Hematopoietic multipotent progenitor cell treated with erythropoietin and hydrocortisone succinate and interleukin-3 and kit ligand, for 15 days (in vitro differentiated cells): ENCODE data around the gene B3GALNT2.

Source experiments
- DNase-seq: peaks from one replicate; pipeline ENCODE4 v3.0.0-alpha.2; 2015; ENCODE audit warnings: low spot score

The B3GALNT2 gene

DNA sequence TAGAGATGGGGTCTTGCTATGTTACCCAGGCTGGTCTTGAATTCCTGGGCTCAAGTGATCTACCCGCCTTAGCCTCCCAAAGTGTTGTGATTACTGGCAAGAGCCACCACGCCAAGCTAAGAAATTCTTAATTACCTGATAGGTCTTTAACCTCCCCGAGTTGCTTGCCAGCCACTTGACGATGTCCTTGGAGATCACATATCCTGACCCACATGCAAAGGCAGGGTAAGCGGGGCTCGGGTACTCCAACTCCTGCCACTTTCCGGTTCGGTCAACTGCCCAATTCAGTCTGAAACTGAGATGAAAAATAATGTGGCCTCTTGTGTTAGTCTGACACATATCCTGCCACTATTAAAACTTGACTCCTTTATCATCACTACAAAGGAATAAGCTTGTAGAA, 50.2 kb downstream of the B3GALNT2 start:
- DNase-seq: no peak

DNA sequence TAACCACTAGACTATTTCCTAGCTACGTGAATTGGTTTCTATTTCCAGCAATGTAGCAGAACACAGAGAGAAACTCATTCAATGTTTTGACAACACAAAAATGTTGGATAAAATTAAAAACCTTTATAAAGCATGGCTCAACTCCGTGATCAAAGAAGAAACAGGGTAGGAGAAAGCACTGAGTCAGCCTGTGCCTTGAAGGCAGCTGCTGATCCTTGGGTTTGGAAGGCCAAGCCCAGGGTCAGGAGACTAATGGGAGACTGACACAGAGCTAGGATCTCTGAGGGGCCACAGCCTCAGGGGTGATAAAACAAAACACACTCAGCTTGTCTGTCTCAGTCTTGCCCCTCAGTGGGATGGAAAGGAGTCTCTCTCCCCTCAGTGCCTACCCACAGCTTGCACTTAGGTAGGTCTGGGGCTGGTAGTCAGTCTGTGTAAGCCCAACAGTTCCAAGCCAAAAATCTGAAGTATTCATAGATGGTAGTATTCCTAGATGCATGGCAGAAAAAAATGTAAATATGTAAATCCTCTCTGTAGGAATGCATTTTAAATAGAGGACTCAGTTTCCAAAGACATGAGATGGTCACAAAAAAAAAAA, 53.3 kb downstream of the B3GALNT2 start:
- DNase-seq: no peak

DNA sequence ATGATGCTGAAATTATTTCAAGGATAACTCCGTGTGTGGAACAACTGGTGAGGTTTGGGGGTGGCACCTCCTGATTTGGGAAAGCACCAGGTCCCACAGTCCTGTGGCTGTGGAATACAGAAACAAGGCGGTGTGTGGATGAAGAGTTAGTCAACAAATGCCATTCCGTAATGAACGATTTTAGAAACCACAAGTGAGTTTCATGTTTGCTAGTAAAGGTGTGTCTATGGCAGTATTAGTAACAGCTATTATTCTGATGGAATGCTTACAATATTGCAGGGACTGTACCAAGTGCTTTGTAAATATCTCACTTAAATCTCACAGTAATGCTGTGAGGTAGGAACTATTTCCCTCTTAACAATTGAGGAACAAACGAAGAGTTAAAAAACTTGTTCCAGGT, 53.8 kb downstream of the B3GALNT2 start:
- no peak for DNase-seq

DNA sequence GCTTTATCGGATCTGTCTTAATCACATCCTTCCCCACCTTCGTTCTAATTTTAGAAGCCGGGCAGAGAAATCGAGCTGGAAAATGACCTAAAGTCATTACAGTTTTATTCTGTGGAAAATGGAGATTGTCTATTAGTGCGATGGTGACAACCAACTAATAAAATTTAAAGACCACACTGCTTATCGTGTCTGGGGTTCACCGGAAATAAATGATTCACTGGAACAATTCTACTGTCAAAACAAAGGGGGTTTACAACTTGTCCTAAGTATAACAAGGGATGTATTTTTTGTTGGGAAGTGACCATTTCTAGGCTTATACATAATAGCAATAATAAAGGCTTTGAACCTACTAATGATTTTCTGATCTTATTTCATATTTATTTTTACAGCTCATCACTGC, 55.6 kb downstream of the B3GALNT2 start:
- no peak for DNase-seq

DNA sequence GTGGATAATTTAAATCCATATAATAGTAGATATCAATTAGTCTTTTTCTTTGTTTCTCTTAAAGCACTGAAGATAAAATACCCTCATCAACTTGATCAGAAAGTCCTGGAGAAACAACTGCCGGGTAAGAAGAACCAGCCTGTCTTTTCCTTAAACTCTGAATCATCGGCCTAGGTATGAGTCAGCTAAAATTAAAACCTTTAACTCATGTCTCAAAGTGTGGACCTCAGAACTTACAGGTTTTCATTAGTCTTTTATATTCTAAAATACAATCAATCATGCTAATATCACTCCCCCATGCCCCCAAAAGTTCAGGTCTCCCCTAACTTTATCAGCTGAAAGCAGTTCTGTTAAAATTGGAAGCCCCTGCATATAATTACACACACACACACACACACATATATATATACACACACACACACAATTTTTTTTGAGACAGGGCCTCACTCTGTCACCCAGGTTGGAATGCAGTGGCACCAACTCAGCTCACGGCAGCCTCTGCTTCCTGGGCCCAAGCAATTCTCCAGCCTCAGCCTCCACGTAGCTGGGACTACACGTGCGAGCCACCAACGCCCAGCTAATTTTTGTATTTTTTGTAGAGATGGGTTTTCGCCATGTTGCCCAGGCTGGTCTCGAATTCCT, 61.3 kb downstream of the B3GALNT2 start:
- DNase-seq: peak; percentile 67

DNA sequence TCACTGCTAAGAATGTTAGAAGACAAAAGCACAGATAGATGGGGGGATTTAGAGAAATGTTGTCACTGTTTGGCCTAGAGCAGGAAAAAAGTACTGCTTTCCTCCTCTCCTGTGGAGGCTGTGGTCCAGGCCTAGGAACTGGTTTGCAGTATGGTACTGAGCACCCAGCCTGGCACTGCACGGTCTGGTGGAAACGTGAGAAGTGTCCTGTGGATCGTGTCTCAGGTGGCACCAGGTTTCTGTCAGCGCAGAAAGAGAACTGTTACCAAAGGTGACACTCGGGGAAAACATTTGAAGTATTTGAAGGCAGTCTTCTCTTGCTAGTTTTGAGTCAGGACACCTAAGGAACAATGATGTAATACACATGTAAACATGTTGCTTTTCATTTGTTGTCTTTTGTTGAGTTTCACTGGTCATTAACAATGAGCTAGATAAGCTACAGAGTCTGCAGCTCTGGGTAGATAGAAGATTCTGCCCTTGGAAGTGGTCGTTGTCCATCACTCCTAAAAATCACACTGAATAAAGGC, 63.0 kb downstream of the B3GALNT2 start:
- no peak for DNase-seq

DNA sequence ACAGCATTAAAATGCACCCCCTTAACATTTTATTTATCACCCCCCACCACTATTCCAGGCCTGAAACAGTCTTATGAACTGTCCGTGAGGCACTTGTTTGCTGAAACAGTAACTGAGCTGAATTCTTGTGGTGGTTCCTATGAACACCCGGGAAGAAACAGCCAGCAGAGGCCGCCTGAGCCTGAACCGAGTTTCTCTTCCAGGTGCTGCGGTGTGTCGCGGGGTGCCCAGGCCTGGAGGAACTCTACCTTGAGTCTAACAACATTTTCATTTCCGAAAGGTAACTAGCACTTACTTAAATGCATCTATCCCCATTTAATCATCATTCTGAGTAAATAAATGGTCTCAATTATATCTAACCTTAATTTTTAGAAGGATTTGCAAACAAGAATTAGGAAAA, 70.3 kb downstream of the B3GALNT2 start:
- no peak for DNase-seq

DNA sequence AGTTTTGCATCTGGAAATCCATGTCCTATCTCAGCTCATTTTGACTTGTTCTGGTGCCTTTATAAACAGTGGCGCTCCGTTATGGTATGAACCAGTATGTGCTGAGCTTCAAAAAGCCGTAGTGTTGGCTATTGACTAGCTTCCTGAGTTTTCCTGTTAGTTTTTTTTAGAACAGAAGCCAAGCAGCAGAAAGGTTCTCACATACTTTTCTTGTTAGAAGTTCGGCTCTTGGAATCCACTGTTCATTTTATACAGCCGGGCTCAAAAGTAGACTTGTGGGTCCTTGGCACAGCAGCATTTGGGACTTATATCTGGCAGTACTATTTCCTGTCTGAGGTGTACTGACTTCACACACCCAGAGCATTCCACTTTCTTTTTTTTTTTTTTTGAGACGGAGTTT, 73.3 kb downstream of the B3GALNT2 start:
- no peak for DNase-seq

DNA sequence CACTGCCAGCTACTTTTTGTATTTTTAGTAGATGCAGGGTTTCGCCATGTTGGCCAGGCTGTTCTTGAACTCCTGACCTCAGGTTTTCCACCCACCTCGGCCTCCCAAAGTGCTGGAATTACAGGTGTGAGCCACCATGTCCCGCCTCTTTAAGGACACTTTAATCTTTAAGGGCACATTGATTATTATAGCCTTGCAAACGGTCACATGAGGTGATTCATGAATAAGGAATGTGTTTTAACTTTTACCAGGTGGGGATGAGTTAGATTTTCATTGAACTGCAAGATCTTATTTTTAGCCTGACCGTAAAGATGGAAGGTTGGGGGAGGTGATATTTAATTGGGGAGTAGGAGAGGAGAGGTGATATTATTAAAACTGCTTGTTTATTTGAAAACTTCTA, 75.1 kb downstream of the B3GALNT2 start:
- no peak for DNase-seq

DNA sequence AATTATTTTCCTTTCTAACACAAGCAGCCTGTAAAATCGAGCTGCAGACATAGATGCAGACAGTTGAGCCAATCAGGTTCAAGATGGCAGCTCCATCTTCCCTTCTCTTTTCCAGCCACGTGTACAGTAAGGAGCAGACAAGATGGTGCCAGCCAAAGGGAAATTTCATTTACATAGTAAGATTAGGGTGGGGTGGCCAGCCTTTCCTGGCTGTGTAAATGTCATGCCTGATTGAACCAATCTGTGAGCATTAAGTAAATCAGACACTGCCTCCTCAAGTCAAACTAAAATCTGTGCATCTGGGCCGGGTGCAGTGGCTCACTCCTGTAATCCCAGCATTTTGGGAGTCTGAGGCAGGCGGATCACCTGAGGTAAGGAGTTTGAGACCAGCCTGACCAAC, 76.8 kb downstream of the B3GALNT2 start:
- no peak for DNase-seq

DNA sequence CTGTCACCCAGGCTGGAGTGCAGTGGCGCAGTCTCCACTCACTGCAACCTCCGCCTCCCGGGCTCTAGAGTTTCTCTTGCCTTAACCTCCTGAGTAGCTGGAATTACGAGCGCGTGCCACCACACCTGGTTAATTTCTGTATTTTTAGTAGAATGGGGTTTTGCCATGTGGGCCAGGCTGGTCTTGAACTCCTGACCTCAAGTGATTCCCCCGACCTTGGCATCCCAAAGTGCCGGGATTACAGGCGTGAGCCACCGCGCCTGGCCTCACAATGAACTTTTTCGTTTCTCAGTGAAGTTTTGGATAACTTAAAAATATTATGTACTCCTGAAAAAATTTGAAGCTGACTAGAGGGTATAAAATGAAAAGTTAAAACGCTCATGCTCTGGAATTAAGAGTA, 77.6 kb downstream of the B3GALNT2 start:
- no peak for DNase-seq

DNA sequence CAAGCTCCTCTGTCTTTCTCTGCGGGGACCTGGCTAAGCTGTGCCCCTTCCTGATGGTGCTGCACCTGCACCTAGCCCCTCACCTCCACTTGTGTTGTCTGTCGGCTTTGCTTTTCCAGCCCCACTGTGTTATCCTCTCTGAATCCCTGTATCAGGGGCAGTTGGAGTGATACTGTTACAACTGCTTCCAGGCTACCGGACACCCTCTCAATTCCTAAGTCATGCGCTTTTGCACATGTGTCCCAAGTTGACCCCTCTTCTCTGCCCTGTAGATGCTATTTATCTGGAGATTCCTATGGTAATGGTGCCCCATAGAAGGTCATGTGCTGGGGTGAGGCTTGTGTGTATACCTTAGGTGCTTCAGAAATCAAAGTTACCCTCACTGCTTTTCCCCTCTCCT, 78.1 kb downstream of the B3GALNT2 start:
- no peak for DNase-seq

DNA sequence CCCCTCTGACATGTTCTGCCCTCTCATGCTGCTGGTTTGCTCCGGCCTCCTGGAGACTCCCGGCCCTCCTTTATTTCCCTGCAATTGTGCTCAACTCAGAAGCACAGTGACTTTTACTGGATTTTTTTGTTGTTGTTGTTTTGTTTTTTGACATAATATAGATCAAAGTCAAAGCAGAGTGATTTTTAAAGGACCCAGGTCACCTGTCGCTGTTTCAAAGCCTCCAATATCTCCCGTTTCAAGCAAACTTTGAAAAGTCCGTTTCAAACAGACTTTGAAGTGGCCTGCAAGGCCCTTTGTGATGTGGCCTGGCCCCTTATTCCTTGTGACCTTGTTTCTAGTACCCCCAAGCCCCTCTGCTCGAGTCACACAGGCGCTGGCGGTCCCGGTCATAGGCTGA, 78.9 kb downstream of the B3GALNT2 start:
- DNase-seq: no peak

DNA sequence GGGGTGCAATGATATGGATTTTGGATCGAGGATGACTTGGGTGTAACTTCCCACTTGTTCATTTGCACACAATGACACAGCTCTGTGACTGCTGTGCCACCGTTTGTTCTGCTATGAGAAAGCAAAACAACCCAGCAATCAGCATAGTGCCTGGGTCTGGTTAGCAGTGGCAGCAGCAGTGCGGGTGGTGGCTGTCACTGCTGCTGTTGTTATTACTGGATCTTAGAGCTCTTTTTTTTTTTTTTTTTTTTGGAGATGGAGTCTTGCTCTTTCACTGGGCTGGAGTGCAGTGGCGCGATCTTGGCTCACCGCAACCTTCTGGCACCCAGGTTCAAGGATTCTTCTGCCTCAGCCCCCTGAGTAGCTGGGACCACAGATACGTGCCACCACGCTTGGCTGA, 80.2 kb downstream of the B3GALNT2 start:
- no peak for DNase-seq

DNA sequence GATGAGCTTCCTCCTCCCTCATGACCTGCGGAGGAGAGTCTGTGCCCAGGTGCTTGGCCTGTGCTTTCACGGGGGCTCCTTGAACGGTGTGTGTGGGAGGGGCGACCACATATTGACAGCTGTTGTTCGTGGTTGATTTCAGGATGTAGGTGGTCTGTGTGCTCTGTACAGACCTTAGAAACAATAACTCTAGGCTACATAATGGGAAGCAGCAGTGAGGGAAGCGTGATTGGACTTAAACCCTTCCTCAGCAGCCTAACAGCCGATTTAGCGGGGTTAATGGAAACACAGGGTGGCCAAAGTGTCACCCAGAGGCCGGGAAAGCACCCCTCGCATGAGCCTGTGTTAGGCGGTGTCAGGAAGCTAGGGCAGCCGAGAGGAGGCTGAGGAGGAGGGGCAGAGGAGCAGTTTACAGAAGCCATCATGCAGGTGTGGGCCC, 81.0 kb downstream of the B3GALNT2 start:
- no peak for DNase-seq

DNA sequence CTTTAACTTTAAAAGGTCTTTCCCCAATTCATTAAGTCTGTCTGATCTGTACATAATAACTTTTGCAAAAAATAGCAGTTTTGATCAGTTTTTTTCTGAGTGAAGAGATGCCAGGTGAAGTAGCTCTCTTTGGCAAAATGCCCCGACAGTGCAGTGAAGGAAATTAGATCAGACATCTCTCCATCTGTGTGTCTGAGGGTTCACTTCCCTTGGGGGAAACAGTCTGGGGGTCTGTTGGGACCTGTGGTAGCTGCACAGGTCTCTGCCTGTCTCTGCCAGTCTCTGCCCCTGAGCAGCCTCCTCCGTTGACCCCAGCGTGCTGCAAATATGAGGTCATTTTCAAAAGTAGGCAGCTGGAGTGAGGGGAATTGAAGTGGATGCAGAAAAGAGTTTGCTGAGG, 82.5 kb downstream of the B3GALNT2 start:
- no peak for DNase-seq

DNA sequence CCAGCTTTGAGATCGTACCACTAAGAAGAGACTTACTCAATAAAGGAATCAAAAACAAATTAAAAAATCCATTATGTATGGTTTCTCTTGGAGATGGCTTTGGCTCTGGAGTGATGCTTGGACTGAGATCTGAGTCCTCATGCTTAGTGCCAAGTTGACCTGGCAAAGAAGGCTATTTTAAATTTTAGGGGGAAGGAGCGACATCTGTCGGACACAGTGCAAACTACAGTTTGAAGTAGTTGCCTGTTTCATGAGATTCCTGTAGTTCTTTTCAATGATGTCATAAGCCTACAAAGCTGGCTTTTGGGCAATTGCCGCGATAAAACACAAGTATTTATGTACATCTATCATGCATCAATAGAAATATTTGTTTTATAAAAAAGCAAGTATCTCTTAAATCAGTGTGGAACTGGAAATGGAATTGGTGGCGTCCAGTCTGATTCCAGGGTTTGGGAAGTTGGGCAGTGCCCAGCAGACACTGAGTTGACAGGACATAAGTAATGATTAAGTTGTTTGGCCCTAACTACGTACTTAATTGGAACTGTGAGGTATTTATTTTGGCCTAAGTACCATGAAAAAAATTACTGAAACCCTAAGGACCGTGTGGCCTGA, 87.1 kb downstream of the B3GALNT2 start:
- DNase-seq: peak; percentile 76

DNA sequence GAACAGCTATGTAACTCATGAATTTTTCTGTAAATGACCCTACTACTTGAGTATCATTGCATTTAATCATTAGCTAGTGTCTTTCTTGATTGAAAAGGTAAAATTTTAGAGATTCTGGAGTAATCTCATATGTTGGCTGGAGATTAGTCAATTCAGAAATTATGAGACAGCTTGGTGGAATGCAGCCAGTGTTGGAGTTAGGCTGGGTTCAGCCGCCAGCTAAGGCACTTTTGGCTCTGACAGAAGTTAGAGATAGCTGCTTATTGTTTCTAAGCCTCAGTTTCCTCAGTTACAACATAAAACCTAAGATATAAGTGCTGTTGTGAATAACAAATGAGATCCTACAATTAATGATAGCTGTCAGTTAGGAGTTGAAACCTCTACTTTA, 87.6 kb downstream of the B3GALNT2 start:
- no peak for DNase-seq

DNA sequence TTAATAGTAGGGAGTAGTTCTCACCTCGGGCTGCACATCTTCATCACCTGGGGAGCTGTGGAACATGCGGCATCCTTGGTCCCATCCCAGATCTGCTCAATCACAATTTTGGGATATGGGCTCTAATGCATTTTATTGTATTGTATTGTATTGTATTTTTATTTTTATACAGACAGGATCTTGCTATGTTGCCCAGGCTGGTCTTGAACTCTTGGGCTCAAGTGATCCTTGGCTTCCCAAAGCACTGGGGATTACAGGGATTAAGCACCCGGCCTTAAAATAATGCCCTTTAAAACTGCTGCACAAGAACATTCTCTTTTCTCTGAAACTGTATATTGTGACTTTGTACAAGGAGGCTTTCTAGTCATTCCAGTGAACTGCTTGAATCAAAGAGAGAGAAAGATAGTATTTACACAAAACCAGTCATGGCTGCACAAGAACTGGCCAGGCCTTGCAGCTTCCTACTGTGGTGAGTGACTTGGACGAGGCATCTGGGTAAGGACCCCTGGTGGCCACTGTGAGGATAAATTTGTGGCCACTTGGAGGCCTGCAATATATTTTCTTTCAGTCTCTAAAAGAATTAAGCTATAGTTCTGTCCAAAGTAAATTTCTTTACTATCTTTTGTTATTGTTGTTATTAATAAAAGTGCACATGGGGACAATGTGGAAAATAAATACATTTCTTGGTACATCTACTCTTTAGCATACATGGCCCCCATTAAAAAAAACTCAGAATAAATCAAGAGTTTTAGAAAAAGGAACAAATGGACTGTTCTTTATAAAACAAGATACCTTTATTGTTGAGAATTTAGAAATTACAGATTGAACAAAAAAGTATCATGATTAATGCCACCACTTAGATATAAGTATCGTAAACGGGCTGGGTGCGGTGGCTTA, 89.0 kb downstream of the B3GALNT2 start:
- peak; percentile 74 for DNase-seq

DNA sequence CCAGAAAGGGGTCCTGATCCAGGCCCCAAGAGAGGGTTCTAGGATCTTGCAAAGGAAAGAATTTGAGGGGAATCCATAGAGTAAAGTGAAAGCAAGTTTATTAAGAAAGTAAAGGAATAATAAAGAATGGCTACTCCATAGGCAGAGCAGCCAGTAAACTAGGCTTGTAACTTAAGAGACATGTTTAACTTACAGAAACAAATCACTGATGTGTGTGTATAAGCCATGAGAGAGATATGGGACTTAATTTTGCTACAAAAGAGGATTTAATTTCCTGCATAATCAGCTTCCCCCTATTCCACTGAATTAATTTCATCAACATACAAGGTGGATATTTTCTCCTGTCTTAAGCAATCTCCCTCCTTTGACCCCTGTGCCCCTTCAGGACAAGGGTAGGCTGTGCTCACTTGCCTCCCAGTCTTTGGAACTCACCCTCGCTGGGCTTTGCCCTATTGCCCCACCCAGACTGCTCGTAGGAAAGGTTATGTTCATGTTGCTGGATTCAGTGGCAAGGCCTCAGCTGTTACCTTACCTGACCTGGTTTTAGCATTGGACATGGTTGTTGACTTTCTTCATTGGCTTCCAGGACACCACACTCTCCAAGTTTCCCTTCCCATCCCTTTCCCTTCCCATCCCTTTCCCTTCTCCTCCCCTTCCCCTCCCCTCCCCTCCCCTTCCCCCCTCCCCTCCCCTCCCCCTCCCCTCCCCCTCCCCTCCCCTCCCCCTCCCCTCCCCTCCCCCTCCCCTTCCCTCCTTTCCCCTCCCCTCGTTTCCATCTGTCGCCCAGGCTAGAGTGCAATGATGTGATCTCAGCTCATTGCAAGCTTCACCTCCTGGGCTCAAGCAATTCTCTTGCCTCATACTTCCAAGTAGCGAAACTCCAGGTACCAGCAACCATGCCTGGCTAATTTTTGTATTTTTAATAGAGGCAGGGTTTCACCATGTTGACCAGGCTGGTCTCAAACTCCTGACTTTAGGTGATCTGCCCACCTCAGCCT, 92.5 kb downstream of the B3GALNT2 start:
- DNase-seq: no peak

DNA sequence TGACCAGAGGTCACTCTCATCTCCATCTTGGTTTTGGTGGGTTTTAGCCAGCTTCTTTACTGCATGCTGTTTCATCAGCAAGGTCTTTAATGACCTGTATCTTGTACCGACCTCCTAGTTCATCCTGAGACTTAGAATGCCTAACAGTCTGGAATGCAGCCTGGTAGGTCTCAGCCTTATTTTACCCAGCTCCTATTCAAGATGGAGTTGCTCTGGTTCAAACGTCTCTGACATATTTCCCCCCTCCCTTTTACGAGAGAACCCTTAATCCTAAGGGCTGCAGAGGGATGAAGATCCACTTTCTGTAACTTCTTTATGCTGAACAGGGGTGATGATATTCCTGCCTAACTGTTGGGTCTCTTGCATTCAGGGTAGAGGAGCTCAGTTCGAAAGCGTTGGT, 93.8 kb downstream of the B3GALNT2 start:
- no peak for DNase-seq
